ACHN (cell line): ENCODE results near the gene CBLB.
A peak's percentile ranks its signal among the peaks of the same experiment; 100 is the strongest.

Source experiments
- DNase-seq: peaks from one replicate; pipeline ENCODE4 v3.0.0-alpha.2; 2015
- in situ Hi-C: cut with HindIII; loops from 2 replicates; pipeline ENCODE4 v1.10.0; 2017; ENCODE audit warnings: low sequenced_read_pairs, low pct_ligation_motif_present, low pct_unique_long_range_greater_than_20kb

Gene CBLB

DNA sequence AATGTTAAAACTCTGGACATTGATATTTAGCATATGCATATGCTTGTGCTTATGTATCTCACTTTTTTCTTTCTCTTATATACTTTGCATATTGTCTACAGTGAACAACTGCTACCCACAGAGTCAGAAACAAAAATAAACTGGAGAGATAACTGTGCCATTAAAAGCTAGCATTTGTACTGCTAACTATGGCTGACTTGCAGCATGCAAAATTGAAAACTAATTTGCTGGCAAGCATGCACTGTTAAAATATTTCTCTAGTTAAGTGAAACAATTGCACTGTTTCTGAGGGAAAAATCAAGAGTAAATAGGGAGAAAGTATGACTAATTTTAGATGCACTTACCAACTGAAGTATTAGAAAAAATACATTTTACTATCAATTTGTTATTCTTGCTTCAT, 177.8 kb downstream of the CBLB start:
- in situ Hi-C loops = no loop called here
- DNase-seq = no peak

DNA sequence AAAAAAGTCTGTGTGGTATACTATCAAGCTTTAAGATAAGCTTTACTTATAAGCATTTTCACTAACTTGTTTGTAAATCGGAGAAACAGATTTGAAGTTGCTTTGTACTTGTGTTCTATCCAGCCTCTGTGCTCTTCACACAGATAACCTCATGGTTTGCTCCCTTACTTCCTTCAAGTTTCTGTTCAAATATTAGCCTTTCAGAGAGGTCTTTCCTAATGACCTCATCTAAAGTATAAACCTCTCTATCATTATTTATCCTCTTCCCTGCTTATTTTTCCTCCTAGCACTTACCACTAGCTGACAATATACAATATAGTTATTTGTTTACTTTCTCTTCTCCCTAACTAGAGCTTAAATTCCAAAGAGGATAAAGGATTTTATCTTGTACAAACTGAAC, 180.0 kb downstream of the CBLB start:
- in situ Hi-C loops = no loop called here
- DNase-seq = peak; percentile 2

DNA sequence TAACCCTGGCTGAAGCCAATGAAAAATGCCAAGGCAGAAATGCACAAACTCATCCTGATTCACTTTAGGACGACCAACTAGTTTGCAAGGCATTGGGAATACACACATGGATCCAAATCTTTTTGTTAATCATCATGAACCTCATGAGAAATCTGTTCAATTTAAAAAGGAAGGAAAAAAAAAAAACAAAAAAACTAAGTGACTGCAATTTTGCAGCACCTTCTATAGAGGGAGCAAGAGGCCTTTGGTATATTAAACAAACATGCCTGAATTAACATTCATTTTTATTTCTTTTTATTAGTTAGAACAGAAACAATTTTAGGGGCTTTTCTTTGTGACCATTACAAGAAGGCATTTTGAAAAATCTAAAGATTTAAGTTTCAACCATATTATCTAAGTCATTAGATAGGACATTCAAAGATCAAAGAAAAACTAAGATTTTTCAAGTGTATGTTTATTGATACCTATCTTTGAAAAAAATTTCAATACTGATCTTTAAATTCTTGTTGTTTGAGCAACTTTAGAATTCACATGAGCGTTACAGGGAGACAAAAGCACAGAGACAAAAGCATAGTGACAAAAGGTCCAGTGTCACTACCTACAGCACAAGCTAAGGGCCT, 182.4 kb downstream of the CBLB start:
- in situ Hi-C loops = no loop called here
- DNase-seq = peak; percentile 43

DNA sequence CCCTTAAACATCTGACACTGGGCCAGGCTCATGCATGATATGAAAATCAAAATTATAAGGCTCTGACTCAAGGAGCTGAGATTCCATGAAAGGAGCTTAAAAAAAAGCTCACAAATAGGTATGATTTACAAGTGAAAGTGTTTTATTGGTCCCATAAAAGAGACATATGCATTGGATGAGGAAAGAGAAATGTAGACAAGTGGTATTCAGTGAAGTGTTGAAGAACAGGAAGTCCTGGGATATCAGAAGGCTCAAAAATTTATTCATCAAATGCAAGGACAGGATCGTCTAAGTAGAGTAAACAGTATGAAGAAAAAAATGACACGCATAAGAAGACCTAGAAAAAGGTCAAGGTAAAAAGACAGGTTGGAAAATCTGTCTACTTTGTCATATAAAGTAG, 188.9 kb downstream of the CBLB start:
- no peak for DNase-seq
- in situ Hi-C loops = no loop called here

DNA sequence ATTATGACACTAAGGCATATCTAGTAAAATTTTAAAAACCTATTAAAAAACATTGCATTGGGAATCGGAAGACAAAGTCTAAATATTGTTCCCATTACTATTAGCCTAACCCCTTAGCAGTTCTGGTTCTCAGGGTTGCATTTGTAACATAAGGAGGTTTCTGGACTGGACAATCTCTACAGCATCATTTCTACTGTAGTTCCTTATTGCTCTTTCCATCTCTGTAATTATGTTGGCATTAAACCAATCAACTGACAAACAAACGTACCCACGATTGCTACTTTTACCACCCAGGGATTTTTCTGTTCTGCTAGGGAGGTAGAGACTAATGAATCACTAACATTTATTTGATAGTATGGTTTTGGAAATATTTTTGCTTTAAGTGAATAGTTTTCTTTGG, 190.8 kb downstream of the CBLB start:
- in situ Hi-C loops = no loop called here
- DNase-seq = no peak

DNA sequence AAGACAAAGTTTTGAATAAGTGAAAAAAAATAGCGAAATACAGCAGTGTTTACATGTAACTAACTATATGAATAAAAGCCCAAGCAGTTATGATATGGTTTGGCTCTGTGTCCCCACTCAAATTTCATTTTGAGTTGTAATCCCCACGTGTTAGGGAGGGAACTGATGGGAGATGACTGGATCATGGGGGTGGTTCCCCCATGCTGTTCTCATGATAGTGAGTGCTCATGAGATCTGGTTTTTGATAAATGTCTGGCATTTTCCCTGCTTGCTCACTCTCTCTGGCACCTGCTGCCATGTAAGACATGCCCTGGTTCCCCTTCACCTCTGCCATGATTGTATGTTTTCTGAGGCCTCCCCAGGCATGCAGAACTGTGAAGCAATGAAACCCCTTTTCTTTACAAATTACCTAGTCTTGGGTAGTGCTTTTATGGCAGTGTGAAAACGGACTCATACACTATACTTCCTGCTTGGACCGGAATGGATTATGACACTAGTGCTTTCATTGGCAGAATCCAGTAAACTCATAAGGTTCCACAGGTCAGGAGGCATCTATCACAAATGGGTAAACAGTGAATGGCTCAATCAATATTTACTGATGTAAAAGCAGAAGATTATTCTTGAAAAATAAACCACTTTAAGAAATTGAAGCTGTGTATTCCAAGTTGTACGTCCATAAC, 192.1 kb downstream of the CBLB start:
- in situ Hi-C loops = no loop called here
- no peak for DNase-seq

DNA sequence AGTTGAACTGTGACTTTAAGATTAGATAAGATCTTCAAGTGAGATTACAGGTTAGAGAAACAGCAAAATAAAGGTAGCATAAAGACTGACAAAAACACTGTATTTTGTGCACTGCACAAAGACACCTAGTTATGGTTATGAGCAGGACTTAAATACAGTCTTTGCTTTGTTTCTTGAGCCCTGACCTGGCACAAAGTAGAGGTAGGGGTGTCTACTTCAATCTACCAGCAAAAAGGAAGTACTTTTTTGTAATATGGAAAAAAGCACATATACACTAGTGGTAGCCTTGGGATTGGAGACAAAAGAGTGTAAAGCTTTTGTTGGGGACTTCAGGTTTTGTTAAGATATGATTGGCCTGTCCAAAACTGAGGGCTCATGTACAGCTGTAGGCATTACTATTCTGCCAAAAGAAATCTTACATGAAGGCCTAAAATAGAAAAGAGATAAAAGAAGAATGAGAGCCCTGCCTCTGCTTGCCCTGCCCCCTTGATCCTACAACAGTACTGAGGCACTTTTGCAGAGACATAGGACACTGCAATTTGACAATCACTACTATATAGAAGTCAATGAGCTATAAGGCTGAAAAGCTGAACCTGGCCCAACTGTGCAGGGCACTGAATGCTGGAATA, 194.3 kb downstream of the CBLB start:
- in situ Hi-C loops = no loop called here
- no peak for DNase-seq

DNA sequence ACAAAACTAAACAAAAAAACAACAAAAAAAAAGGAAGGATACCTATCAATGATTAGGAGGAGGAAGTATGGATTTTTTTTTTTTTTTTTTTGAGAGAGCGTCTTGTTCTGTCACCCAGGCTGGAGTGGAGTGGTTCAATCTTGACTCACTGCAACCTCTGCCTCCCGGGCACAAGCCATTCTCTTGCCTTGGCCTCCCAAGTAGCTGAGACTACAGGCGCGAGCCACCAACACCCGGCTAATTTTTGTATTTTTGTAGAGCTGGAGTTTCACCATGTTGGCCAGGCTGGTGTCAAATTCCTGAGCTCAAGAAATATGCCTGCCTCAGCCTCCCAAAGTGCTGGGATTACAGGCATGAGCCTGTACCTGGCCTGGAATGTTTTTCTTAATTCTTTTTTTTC, 195.8 kb downstream of the CBLB start:
- DNase-seq = no peak
- in situ Hi-C loops = no loop called here

DNA sequence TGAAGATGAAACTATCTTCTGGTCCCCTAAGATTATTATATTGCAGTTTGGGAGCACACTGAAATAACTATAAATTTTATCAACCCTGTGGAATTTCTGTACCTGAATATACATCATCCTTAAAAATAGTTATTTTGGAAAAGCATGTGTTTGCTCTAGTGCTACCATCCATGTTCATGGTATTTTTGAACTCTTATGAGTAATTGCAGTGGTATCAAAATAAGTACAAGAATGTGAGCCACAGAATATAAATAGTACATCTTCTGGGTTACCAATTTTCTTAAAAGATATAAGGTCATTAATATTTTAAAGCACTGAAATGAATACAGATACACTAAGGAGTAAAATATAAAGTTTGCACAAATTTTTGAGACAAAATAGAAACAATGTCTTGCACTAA, 206.5 kb downstream of the CBLB start:
- in situ Hi-C loops = no loop called here
- no peak for DNase-seq

DNA sequence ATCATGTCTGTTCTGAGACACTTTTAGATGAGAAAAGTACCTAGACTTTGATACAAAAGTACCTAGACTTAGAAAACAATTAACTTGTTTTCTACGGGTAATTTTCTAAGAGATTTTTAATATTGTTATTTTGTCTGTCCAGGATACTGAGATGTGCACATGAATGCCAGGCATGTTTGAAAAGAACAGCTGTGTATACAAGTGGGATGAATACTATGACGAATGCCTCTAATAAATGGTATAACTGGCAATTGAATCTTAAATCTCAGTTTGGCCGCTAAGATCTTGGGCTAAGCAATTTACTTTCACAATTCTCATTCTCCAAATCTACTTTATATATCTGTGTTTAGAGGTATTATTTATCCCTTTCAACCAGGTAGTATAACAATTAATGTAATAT, 207.4 kb downstream of the CBLB start:
- in situ Hi-C loops = no loop called here
- DNase-seq = no peak

DNA sequence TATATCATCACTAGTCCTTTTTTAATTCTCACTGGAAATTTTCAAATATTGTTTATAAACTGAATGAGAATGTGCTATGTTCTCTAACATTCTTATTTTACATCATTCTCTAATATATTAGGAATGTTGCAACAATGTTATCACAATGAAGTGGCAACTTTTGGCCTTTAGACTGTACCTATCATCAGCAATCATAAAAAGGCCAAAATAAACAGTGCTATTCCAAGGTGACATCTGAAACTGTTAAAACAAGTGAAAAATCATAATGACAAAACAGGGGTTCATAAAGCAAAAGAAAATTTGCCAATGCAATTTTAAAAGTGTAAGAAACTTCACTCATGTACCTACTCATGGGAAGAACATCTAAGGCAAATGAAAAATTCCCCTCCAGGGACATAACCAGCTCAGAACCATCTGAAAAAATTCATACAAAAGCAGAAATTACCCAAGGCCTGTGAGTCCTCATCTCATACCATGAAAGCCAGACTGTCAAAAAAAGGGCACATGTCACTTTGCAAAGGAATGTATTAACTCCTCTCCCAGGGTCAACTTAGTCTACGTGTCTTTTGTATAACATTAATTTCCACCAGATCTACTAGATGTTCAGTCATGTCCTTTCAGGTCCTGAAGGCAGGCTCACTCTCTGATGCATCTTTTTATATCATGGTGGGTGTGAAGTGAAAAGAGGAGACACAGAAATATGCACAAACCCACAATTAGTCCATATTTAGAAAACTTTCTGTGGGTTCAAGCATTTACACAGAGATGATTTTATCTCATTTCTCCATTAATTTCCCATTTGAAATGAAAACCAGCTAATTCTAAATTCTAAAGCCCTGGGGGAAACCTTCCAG, 211.9 kb downstream of the CBLB start:
- in situ Hi-C loops = no loop called here
- no peak for DNase-seq

DNA sequence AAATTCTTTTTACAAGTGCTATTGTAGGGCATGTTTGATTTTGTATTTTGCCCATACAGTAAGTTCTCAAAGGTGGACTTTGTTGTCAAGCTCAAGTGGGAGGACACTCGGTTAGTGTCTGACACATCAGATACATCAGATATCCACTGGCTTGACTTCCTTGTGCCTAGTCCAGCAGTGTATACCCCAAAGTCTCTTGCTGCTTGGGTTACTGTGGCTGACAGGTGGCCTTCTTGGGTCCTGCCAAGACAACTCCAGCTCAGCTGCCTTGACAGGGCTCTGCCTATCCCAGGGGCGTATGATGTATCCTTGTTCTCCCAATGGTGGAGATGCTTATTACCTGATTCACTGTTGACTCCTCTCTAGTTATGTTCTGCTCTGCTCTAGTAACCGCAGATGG, 214.9 kb downstream of the CBLB start:
- DNase-seq = no peak
- in situ Hi-C loops = no loop called here

DNA sequence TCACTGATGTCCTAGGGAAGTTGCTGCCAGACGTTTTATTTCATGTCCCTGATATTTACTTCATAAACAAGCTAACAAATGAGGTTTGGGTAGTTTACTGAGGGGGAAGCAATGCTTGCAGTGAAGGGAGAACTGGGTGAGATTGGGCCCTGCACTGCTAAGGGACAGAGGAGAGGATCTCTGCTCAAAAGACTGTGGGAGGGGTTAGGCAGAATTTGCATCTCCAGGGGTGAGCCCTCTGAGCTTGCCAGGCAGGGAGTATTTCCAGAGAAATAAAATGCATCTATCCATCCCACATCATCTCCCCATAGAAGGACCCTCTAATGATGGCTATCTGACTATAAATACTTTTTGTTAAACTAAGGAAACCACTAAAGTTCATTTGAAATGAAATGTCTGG, 215.6 kb downstream of the CBLB start:
- no peak for DNase-seq
- in situ Hi-C loops = no loop called here

DNA sequence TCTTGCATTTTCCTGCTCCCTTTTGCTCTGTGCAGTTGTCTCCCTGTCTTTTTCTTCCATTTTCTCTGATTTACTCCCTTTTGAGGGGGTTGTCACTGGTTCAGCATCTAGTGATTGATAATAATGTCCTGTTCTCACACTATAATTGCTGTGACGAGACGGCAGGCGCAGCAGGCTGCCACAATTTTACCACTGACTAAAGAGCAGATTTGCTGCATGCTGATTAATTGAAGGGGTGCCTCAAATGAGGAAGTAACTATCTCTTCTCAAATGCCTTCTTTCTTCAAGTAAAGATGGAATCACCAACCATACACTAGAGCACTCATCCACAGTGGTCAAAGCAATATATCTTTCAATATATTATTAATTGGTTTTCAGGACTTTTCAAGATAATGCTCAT, 219.3 kb downstream of the CBLB start:
- no peak for DNase-seq
- in situ Hi-C loops = no loop called here

DNA sequence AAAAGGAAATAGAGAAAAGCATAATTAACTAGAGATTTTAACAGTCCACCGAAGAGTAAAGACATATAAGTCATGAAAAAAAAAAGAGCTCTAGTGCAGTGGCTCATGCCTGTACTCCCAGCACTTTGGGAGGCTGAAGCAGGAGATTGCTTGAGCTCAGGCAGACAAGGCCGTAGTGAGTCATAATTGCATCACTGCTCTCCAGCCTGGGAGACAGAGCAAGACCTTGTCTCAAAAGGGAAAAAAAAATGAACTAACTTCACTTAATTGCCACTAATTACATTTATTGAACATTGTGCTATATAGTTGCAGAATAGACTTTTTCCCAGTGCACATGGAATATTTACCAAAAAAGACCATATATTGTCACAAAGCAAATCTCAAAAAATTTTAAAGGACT, 221.8 kb downstream of the CBLB start:
- peak; percentile 71 for DNase-seq
- in situ Hi-C loops = no loop called here

DNA sequence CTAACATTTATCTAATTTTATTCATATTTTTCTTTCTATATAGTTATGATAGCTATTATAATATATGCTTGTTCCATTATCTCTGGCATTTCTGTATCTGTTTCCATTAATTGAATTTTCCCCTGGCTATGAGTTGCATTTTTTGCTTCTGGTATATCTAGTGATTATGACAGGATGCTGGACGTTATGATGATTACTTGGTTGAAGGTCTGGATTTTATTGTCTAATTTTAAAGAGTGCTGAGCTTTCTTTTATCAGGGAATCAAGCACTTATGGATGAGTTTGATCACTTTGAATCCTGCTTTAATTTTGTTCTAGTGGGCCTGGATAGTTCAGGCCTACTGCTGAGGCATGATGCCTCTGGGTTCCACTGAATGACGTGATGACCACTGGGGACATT, 229.7 kb downstream of the CBLB start:
- in situ Hi-C loops = no loop called here
- no peak for DNase-seq

DNA sequence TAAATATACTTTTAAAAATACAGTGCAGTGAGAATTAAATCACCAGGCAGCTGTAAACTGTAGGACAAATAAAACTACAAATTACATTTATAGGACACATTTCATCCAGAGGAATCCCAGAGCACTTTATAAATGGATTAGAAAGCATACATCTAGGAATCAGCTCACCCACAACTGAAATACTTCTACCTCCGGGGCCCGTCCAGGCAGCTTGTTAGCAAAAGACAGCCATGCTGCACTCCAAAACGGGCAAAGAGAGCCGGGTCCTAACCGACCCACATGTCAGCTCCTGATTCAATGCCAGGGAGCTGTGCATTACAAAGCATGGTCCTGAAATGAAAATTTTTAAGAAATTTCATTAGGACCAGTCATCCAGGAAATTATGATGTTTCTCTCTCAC, 234.1 kb downstream of the CBLB start:
- no peak for DNase-seq
- in situ Hi-C loops = no loop called here

DNA sequence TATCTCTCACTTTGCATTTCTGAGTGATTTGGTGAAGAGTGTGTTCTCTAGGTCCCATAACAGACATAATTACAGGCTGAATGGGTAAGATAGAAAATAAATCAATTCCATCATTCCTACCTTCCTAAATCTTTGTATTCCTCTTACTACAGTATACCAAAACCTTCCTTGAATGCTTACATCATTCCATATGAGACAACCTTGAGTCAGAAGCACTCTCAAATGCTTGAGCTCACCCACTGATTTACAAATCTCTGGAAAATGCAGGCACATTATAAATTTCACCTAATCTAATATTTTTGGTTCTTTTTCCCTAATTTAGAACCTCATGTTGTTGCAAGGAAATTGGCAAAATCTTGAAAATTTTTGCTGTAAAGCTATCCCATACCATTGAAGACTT, 239.1 kb downstream of the CBLB start:
- in situ Hi-C loops = no loop called here

DNA sequence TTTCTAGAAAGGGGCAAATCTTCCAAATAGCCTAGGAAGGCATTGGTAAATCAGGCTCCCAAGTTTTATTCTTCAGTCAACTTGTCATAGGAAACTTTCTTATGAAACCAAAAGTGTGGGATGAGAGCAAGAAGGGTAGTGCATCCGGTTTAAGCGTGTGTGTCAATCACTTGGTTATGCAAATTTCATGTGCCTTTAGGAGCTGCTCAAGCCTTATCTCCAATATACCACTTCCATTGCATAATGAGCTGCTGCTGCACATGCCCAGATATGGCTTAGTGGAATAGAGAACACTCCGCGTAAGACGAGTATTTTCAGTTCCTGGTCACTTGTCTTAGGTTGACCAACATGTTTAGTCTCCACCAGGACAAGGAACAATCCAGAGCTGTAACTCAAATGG, 242.1 kb downstream of the CBLB start:
- no peak for DNase-seq
- in situ Hi-C loops = no loop called here

More for the DNA sequence above, 239.1 kb downstream of the CBLB start:
- DNase-seq = no peak
